ENCODE results near the gene KTI12.

GRCh38 chr1:52003877-52004276, 29.7 kb downstream of the KTI12 start:
- TF ChIP-seq RAD21 (IDR thresholded peaks at IDR 0.05), result no peak
- no peak for TF ChIP-seq ATF3 (IDR thresholded peaks at IDR 0.05)
- TF ChIP-seq CTCF (IDR thresholded peaks at IDR 0.05; ENCODE audit: low read depth, low read length, missing input control), result no peak
- TF ChIP-seq, protein P1, sequence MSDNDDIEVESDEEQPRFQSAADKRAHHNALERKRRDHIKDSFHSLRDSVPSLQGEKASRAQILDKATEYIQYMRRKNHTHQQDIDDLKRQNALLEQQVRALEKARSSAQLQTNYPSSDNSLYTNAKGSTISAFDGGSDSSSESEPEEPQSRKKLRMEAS (IDR thresholded peaks at IDR 0.05), result no peak
- no peak for TF ChIP-seq GABPA (IDR thresholded peaks at IDR 0.05 in 1 of 2, conservative IDR thresholded peaks at IDR 0.05 in 1 of 2)
- TF ChIP-seq RXRA (IDR thresholded peaks at IDR 0.05), result no peak
- TF ChIP-seq JUND (IDR thresholded peaks at IDR 0.05), result no peak
- TF ChIP-seq REST (IDR thresholded peaks at IDR 0.05), result no peak
- TF ChIP-seq ZBTB33 (IDR thresholded peaks at IDR 0.05), result no peak
- no peak for TF ChIP-seq SP1 (IDR thresholded peaks at IDR 0.05)
- no peak for TF ChIP-seq YY1 (IDR thresholded peaks at IDR 0.05)
- TF ChIP-seq TAF1 (conservative IDR thresholded peaks at IDR 0.05), result no peak

All from liver (tissue), 3 donors.